NB4 (cell line): ENCODE data around the gene ADRA2C.

Experiments used
- POLR2A ChIP-seq: IDR thresholded peaks from 2 replicates; pipeline ENCODE4 v1.6.1; 2011; ENCODE audit warnings: mild to moderate bottlenecking; ENCODE audit not compliant: insufficient read length; ENCODE audit errors: extremely low read depth
- TF ChIP-seq, protein P1 (sequence below): IDR thresholded peaks from one replicate; pipeline ENCODE4 v1.5.1; 2012; ENCODE audit warnings: low read depth, low read length

DNA sequence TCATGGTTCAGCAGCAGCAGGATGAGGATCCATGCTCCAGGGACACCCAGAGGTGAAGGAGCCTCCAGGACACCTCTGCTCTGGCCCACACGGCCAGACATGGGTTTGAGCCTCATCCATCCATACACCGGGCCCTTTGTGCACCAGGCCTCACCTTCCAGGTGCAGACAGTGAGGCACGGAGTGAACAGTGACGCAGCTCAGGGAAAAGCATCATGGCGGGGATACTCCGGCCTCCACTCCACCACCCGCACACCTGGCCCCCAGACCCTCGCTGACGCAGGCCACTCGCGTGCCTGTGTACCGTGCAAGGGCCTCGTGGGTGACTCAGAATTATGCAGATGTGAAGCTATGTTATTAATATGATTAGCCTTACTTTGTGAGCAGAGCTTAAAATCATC is 33.3 kb downstream of the ADRA2C start:
- TF ChIP-seq, protein P1, sequence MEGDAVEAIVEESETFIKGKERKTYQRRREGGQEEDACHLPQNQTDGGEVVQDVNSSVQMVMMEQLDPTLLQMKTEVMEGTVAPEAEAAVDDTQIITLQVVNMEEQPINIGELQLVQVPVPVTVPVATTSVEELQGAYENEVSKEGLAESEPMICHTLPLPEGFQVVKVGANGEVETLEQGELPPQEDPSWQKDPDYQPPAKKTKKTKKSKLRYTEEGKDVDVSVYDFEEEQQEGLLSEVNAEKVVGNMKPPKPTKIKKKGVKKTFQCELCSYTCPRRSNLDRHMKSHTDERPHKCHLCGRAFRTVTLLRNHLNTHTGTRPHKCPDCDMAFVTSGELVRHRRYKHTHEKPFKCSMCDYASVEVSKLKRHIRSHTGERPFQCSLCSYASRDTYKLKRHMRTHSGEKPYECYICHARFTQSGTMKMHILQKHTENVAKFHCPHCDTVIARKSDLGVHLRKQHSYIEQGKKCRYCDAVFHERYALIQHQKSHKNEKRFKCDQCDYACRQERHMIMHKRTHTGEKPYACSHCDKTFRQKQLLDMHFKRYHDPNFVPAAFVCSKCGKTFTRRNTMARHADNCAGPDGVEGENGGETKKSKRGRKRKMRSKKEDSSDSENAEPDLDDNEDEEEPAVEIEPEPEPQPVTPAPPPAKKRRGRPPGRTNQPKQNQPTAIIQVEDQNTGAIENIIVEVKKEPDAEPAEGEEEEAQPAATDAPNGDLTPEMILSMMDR = no peak
- no peak for TF ChIP-seq POLR2A
